CD4-positive, alpha-beta memory T cell (primary cell): ENCODE measurements around the gene SIGLEC12. TPM values are rescaled to one million over a fixed set of nuclear protein-coding genes. Genes with fewer than 3 reads are reported as not detected.

Experiments
- CTCF ChIA-PET: fragments of 350-600 bp; sonication (Branson Sonifier 250); formaldehyde crosslinking; loops from one replicate; lab custom pipeline; 2021; ENCODE audit warnings: inconsistent platforms; ENCODE audit not compliant: partially characterized antibody; lab: Charles Lee
- POLR2A ChIA-PET: fragments of 350-600 bp; sonication (Branson Sonifier 250); formaldehyde crosslinking; loops from one replicate; lab custom pipeline; 2021; ENCODE audit not compliant: partially characterized antibody; lab: Charles Lee
- DNase-seq, 5 donors: peaks; one replicate each; pipeline versions ENCODE4 v3.0.0 to v3.0.0-alpha.2; 2020 to 2022; ENCODE audit warnings: mixed read lengths in 1 of 5
- H3K27ac ChIP-seq: one replicate; pipeline ENCODE4 v1.7.0; 2013; ENCODE audit warnings: low read depth, low read length
- H3K27me3 ChIP-seq: 2 replicates; pipeline ENCODE4 v1.7.0; 2013; ENCODE audit warnings: mild to moderate bottlenecking, low read length, moderate library complexity; ENCODE audit not compliant: insufficient read depth
- H3K36me3 ChIP-seq: 2 replicates; pipeline ENCODE4 v1.7.0; 2013; ENCODE audit warnings: mild to moderate bottlenecking, low read length, moderate library complexity; ENCODE audit not compliant: insufficient read depth
- H3K4me1 ChIP-seq: 2 replicates; pipeline ENCODE4 v1.7.0; 2013; ENCODE audit warnings: mild to moderate bottlenecking, low read length, moderate library complexity; ENCODE audit not compliant: insufficient read depth
- H3K4me3 ChIP-seq, 2 donors: one replicate each; pipeline ENCODE4 v1.7.0; 2013; ENCODE audit warnings: low read length in 2 of 2, mild to moderate bottlenecking in 1 of 2
- H3K9me3 ChIP-seq, 2 donors: one replicate each; pipeline ENCODE4 v1.7.0; 2013; ENCODE audit warnings: low read length in 2 of 2, control low read depth in 1 of 2; ENCODE audit not compliant: control insufficient read depth in 1 of 2
- H3K27ac Mint-ChIP-seq, 7 donors: one replicate each; pipeline ENCODE4 v1.8.0; 2020 to 2021; ENCODE audit warnings: mixed read lengths in 7 of 7, mild to moderate bottlenecking in 6 of 7, inconsistent platforms in 3 of 7, moderate library complexity in 3 of 7
- H3K27me3 Mint-ChIP-seq, 2 donors: one replicate each; pipeline ENCODE4 v1.8.0; 2020 to 2021; ENCODE audit warnings: mixed read lengths in 2 of 2
- H3K36me3 Mint-ChIP-seq, 2 donors: one replicate each; pipeline ENCODE4 v1.8.0; 2020 to 2021; ENCODE audit warnings: mixed read lengths in 2 of 2, inconsistent platforms in 1 of 2, mild to moderate bottlenecking in 1 of 2
- H3K4me1 Mint-ChIP-seq, 4 donors: one replicate each; pipeline ENCODE4 v1.8.0; 2020 to 2021; ENCODE audit warnings: mixed read lengths in 4 of 4, mild to moderate bottlenecking in 1 of 4
- H3K4me3 Mint-ChIP-seq, 8 donors: one replicate each; pipeline ENCODE4 v1.8.0; 2020 to 2021; ENCODE audit warnings: mixed read lengths in 8 of 8, mild to moderate bottlenecking in 7 of 8, moderate library complexity in 6 of 8, inconsistent platforms in 3 of 8
- H3K9me3 Mint-ChIP-seq, 8 donors: one replicate each; pipeline ENCODE4 v1.8.0; 2020 to 2021; ENCODE audit warnings: mixed read lengths in 8 of 8, mild to moderate bottlenecking in 5 of 8, inconsistent platforms in 3 of 8, moderate library complexity in 1 of 8
- intact Hi-C: fragments of 100-400 bp; cut with micrococcal nuclease; formaldehyde crosslinking; loops from one replicate; pipeline ENCODE4 v1.15.1; 2023
- polyA plus RNA-seq, 2 donors: library from polyadenylated mRNA; unstranded; fragments of 300-500 nt; fragmentation: Illumina TruSeq; gene quantifications; one replicate each; pipeline ENCODE4 v1.2.3, GENCODE V29; 2021
- total RNA-seq, 2 experiments: library from RNA; stranded (reverse); gene quantifications; one replicate each; pipeline ENCODE4 v1.2.3, GENCODE V29; 2021

SIGLEC12 gene
- total RNA-seq (not detected), polyA plus RNA-seq (not detected)

GRCh38 chr19:51501594-51502263, at the start of gene SIGLEC12:
Gene SIGLEC12, minus strand, starts transcription at chr19:51501800. Its CDS starts 67 bp downstream, at chr19:51501733.
- peaks cover 2 to 5% of the 10 kb centered on the region in 2 donors for H3K27me3 Mint-ChIP-seq
- peak within 1 kb of the TSS in 1 of 7 donors; percentile 6 for H3K27ac Mint-ChIP-seq
- Histone ChIP-seq H3K36me3 (no peaks in the 10 kb centered on the region), H3K27ac (no peak within 1 kb of the TSS), H3K4me1 (peaks cover 6% of the 10 kb centered on the region), H3K9me3 (no peaks in the 10 kb centered on the region), H3K27me3 (no peaks in the 10 kb centered on the region), H3K4me3 (no peak within 1 kb of the TSS)
- peaks cover 0 to 6% (median 2%) of the 10 kb centered on the region in 4 donors for H3K4me1 Mint-ChIP-seq
- DNase-seq: no peak
- ChIA-PET CTCF (no interaction called here), POLR2A (no interaction called here)
- no peaks in the 10 kb centered on the region for H3K36me3 Mint-ChIP-seq
- peaks cover 0 to 8% (median 0%) of the 10 kb centered on the region in 8 donors for H3K9me3 Mint-ChIP-seq
- H3K4me3 Mint-ChIP-seq: peak within 1 kb of the TSS in 1 of 8 donors; percentile 20
- intact Hi-C loops: no loop called here

- no peak for DNase-seq
- H3K4me1 Mint-ChIP-seq: peaks cover 2 to 14% (median 6%) of the 10 kb centered on the region in 4 donors
- no peaks in the 10 kb centered on the region for H3K36me3 ChIP-seq
- H3K27ac ChIP-seq: no peak overlapping the region
- POLR2A ChIA-PET: no interaction called here
- no peaks in the 10 kb centered on the region for H3K27me3 ChIP-seq
- no peak overlapping the region for H3K4me3 ChIP-seq
- H3K9me3 Mint-ChIP-seq: peaks cover 0 to 10% (median 7%) of the 10 kb centered on the region in 8 donors
- peaks cover 0 to 6% of the 10 kb centered on the region in 2 donors for H3K36me3 Mint-ChIP-seq
- H3K4me3 Mint-ChIP-seq: peak overlapping the region in 3 of 8 donors; percentile 10 to 28 (median 27)
- H3K27ac Mint-ChIP-seq: peak overlapping the region in 1 of 7 donors; percentile 45
- peaks cover 35 to 51% of the 10 kb centered on the region in 2 donors for H3K27me3 Mint-ChIP-seq
- H3K4me1 ChIP-seq: no peaks in the 10 kb centered on the region
- H3K9me3 ChIP-seq: no peaks in the 10 kb centered on the region
- CTCF ChIA-PET: no interaction called here
- intact Hi-C loops: no loop called here
Measured at GRCh38 chr19:51550848-51551672, 49.5 kb upstream of the SIGLEC12 start.

DNA sequence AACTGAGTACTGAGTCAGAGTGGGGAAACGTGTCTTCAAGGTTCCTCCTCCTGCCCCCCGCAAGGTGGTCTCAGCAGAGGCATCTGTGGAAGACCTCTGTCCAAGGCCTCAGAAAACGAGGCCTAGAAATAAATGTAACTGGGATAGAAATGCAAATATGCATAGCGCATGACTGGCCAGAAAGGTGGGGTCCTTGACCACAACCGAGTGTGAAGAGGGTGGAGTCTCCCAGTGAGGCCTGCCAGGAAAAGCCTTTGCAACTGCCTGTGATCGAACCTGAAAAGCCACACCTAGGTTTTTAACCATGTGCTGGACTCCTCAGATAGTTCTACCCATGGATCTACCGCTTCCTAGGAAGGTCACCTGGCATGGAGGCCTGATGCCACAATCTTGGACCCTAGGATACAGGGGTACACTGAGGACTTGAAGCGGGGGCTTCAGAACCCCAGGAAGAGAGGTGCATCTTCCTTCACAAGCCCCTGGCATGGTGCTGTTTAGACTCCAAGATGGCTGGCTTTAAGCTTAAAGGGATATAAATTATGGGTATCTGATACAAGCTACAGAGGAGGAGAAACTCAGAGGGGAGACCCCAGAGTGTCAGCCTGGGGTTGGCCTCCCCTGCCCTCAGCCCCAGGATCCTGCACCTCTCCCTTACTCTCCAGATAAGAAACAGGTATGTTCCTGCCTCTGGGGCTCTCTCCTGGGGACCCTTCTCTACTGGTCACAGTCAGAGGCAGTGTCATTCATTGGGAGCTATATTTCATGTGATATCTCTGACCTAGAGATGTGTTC, 48.1 kb upstream of the SIGLEC12 start:
- H3K4me3 Mint-ChIP-seq: no peak overlapping the region

GRCh38 chr19:51548891-51549305, 47.3 kb upstream of the SIGLEC12 start:
- Histone ChIP-seq H3K4me1 (no peaks in the 10 kb centered on the region), H3K9me3 (no peaks in the 10 kb centered on the region), H3K4me3 (no peak overlapping the region), H3K27me3 (no peaks in the 10 kb centered on the region), H3K27ac (no peak overlapping the region), H3K36me3 (no peaks in the 10 kb centered on the region)
- no peak for DNase-seq
- no peak overlapping the region for H3K27ac Mint-ChIP-seq
- no peak overlapping the region for H3K4me3 Mint-ChIP-seq
- ChIA-PET POLR2A (no interaction called here), CTCF (no interaction called here)
- peaks cover 0 to 6% of the 10 kb centered on the region in 2 donors for H3K36me3 Mint-ChIP-seq
- H3K4me1 Mint-ChIP-seq: peaks cover 2 to 14% (median 6%) of the 10 kb centered on the region in 4 donors
- peaks cover 0 to 10% (median 5%) of the 10 kb centered on the region in 8 donors for H3K9me3 Mint-ChIP-seq
- intact Hi-C loops: no loop called here
- peaks cover 33 to 49% of the 10 kb centered on the region in 2 donors for H3K27me3 Mint-ChIP-seq

More for the DNA sequence above, 48.1 kb upstream of the SIGLEC12 start:
- Histone ChIP-seq H3K27me3 (no peaks in the 10 kb centered on the region), H3K36me3 (no peaks in the 10 kb centered on the region), H3K4me1 (no peaks in the 10 kb centered on the region), H3K27ac (no peak overlapping the region), H3K4me3 (no peak overlapping the region), H3K9me3 (no peaks in the 10 kb centered on the region)
- Mint-ChIP-seq H3K9me3 (peaks cover 0 to 10% (median 5%) of the 10 kb centered on the region in 8 donors), H3K27ac (no peak overlapping the region), H3K36me3 (peaks cover 0 to 6% of the 10 kb centered on the region in 2 donors), H3K27me3 (peaks cover 36 to 47% of the 10 kb centered on the region in 2 donors), H3K4me1 (peaks cover 2 to 14% (median 6%) of the 10 kb centered on the region in 4 donors)
- intact Hi-C loops: no loop called here
- CTCF ChIA-PET: no interaction called here
- POLR2A ChIA-PET: interaction anchor here (0.7 kb wide), 1 partner anchor 161 kb away, joined by 3 read pairs; no protein-coding TSS in a partner anchor
- no peak for DNase-seq

- no peaks in the 10 kb centered on the region for H3K36me3 ChIP-seq
Measured at GRCh38 chr19:51548213-51548651, 46.6 kb upstream of the SIGLEC12 start.

DNA sequence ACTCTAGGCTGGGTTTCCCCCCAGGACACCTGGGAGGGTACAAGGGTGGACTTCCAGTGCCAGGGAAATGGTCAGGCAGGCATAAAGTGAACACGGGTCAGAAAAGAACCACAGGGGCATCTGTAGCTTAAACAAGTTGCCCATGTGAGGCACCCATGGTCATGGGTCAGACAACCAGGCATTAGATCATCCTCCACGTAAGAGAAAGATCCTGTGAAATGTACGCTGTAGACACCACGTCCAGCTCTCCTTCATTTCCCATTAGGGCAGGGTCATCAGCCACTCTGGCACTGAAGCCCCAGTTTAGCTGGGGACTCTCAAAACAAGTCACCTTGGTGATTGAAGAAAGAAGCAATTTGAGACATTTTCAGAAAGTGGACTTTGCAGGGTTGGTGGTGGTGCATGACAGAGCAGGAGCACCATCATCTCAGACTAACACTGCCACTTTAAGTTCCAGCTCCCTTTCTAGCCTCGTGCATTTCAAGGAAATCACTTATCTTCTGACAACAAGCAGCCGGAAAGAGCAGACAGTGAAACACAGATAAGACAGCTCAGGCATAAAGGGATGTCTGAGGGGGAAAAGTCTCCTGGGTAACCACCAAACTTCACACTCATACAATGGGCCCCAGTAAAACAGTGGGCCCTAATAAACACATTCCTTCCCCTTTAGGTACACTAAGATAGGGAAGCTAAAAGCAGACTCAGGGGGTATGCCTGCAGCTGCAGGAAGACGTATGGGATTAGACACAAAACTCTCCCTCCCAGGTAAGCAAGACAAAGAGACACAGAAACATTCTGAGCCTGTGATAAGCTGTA, 46.0 kb upstream of the SIGLEC12 start:
- Mint-ChIP-seq H3K27me3 (peaks cover 30 to 49% of the 10 kb centered on the region in 2 donors), H3K36me3 (peaks cover 0 to 5% of the 10 kb centered on the region in 2 donors), H3K9me3 (peaks cover 0 to 9% (median 4%) of the 10 kb centered on the region in 8 donors), H3K4me3 (no peak overlapping the region), H3K27ac (no peak overlapping the region), H3K4me1 (peaks cover 2 to 14% (median 6%) of the 10 kb centered on the region in 4 donors)
- ChIA-PET POLR2A (no interaction called here), CTCF (no interaction called here)
- Histone ChIP-seq H3K27me3 (no peaks in the 10 kb centered on the region), H3K4me1 (no peaks in the 10 kb centered on the region), H3K4me3 (no peak overlapping the region), H3K9me3 (no peaks in the 10 kb centered on the region), H3K36me3 (no peaks in the 10 kb centered on the region), H3K27ac (no peak overlapping the region)
- intact Hi-C loops: no loop called here
- DNase-seq: no peak

More at GRCh38 chr19:51548213-51548651, 46.6 kb upstream of the SIGLEC12 start:
- intact Hi-C loops: no loop called here
- Mint-ChIP-seq H3K27me3 (peaks cover 32 to 49% of the 10 kb centered on the region in 2 donors), H3K27ac (no peak overlapping the region), H3K9me3 (peaks cover 0 to 10% (median 5%) of the 10 kb centered on the region in 8 donors), H3K4me3 (no peak overlapping the region), H3K4me1 (peaks cover 2 to 14% (median 6%) of the 10 kb centered on the region in 4 donors), H3K36me3 (peaks cover 0 to 6% of the 10 kb centered on the region in 2 donors)
- Histone ChIP-seq H3K9me3 (no peaks in the 10 kb centered on the region), H3K4me3 (no peak overlapping the region), H3K4me1 (no peaks in the 10 kb centered on the region), H3K27me3 (no peaks in the 10 kb centered on the region), H3K27ac (no peak overlapping the region)
- ChIA-PET POLR2A (no interaction called here), CTCF (no interaction called here)
- DNase-seq: no peak
